Neural progenitor cell (in vitro differentiated cells): ENCODE data around the gene KRT5. TPM values are rescaled to one million over a fixed set of nuclear protein-coding genes. Genes with fewer than 3 reads are reported as not detected.

Source experiments
- DNase-seq: peaks from one replicate; pipeline ENCODE4 v3.0.0-alpha.2; 2016; ENCODE audit warnings: low spot score
- H2AFZ ChIP-seq: fragments of 200-600 bp; sonication (generic); replicated peaks from 2 replicates; pipeline ENCODE4 v1.6.1; 2016; ENCODE audit warnings: antibody characterized with exemption
- H3F3A ChIP-seq: fragments of 200-600 bp; sonication (generic); 2 replicates; pipeline ENCODE4 v1.6.1; 2016; ENCODE audit warnings: antibody characterized with exemption, low read depth
- H3K27ac ChIP-seq: fragments of 200-600 bp; sonication (generic); 2 replicates; pipeline ENCODE4 v1.5.1; 2016; ENCODE audit warnings: mild to moderate bottlenecking
- H3K27me3 ChIP-seq: fragments of 200-600 bp; sonication (generic); 2 replicates; pipeline ENCODE4 v1.6.1; 2016; ENCODE audit warnings: mild to moderate bottlenecking, moderate library complexity
- H3K36me3 ChIP-seq: fragments of 200-600 bp; sonication (generic); 2 replicates; pipeline ENCODE4 v1.5.1; 2016
- H3K4me1 ChIP-seq: fragments of 200-600 bp; sonication (generic); 2 replicates; pipeline ENCODE4 v1.6.1; 2016; ENCODE audit warnings: mixed run types
- H3K4me2 ChIP-seq: fragments of 200-600 bp; sonication (generic); 2 replicates; pipeline ENCODE4 v1.6.1; 2016
- H3K4me3 ChIP-seq: fragments of 200-600 bp; sonication (generic); 2 replicates; pipeline ENCODE4 v1.5.1; 2016
- H3K79me2 ChIP-seq: fragments of 200-600 bp; sonication (generic); 2 replicates; pipeline ENCODE4 v1.6.1; 2016; ENCODE audit warnings: low read depth
- H3K9ac ChIP-seq: fragments of 200-600 bp; sonication (generic); 2 replicates; pipeline ENCODE4 v1.6.1; 2016
- H3K9me3 ChIP-seq: fragments of 200-600 bp; sonication (generic); 2 replicates; pipeline ENCODE4 v1.5.1; 2016; ENCODE audit warnings: low read depth
- H4K20me1 ChIP-seq: fragments of 200-600 bp; sonication (generic); 2 replicates; pipeline ENCODE4 v1.6.1; 2016; ENCODE audit warnings: low read depth
- H3K27ac Mint-ChIP-seq: 3 replicates; pipeline ENCODE4 v1.8.0; 2021; ENCODE audit warnings: mixed read lengths
- H3K27me3 Mint-ChIP-seq: 2 replicates; pipeline ENCODE4 v1.8.0; 2022; ENCODE audit warnings: low read depth, mild to moderate bottlenecking, inconsistent platforms, moderate library complexity, mixed read lengths; ENCODE audit not compliant: insufficient read depth
- H3K36me3 Mint-ChIP-seq: 3 replicates; pipeline ENCODE4 v1.8.0; 2021; ENCODE audit warnings: mixed read lengths
- H3K4me1 Mint-ChIP-seq: 3 replicates; pipeline ENCODE4 v1.8.0; 2021; ENCODE audit warnings: mixed read lengths
- H3K4me3 Mint-ChIP-seq: 3 replicates; pipeline ENCODE4 v1.8.0; 2021; ENCODE audit warnings: mild to moderate bottlenecking, moderate library complexity, mixed read lengths
- H3K9me3 Mint-ChIP-seq: 3 replicates; pipeline ENCODE4 v1.8.0; 2020; ENCODE audit warnings: mixed read lengths
- CTCF ChIP-seq: fragments of 200-600 bp; sonication (generic); IDR thresholded peaks from 2 replicates; pipeline ENCODE4 v1.5.1; 2017; ENCODE audit warnings: antibody characterized with exemption, mild to moderate bottlenecking
- EZH2 ChIP-seq: fragments of 200-600 bp; sonication (generic); IDR thresholded peaks from 2 replicates; pipeline ENCODE4 v1.6.1; 2017; ENCODE audit warnings: antibody characterized with exemption, mild to moderate bottlenecking, moderate library complexity
- EZH2phosphoT487 ChIP-seq: fragments of 200-600 bp; sonication (generic); IDR thresholded peaks from 2 replicates; pipeline ENCODE4 v1.6.1; 2017; ENCODE audit warnings: antibody characterized with exemption
- total RNA-seq: library from RNA; depleted of rRNA; stranded (reverse); fragments of >200 nt; gene quantifications from 2 replicates; pipeline ENCODE4 v1.2.3, GENCODE V29; 2015; ENCODE audit warnings: low replicate concordance

KRT5 gene
- total RNA-seq, 1 donor from 2014 or later = not detected

- no peaks in the 10 kb centered on the region for H3K4me1 Mint-ChIP-seq
- H3F3A ChIP-seq = no peaks in the 10 kb centered on the region
- no peak overlapping the region for H3K27ac ChIP-seq
These were observed 40.1 kb downstream of the KRT5 start for GRCh38 chr12:52480073-52480472.

GRCh38 chr12:52477651-52478050 lies 42.5 kb downstream of the KRT5 start:
- H2AFZ ChIP-seq = no peak overlapping the region
- H3K4me3 Mint-ChIP-seq = no peak overlapping the region

More at GRCh38 chr12:52480073-52480472, 40.1 kb downstream of the KRT5 start:
- DNase-seq = no peak
- H3K4me3 Mint-ChIP-seq = no peak overlapping the region
- H3K79me2 ChIP-seq = no peaks in the 10 kb centered on the region
- H3K9me3 ChIP-seq = no peaks in the 10 kb centered on the region
- no peaks in the 10 kb centered on the region for H3K27me3 Mint-ChIP-seq
- no peaks in the 10 kb centered on the region for H3K4me1 ChIP-seq
- no peak overlapping the region for H3K27ac Mint-ChIP-seq
- peaks cover 6% of the 10 kb centered on the region for H3K9me3 Mint-ChIP-seq
- peaks cover 4% of the 10 kb centered on the region for H3K36me3 ChIP-seq
- no peak overlapping the region for H3K4me2 ChIP-seq
- H3K27me3 ChIP-seq = no peaks in the 10 kb centered on the region
- no peak overlapping the region for H3K9ac ChIP-seq
- H3K36me3 Mint-ChIP-seq = no peaks in the 10 kb centered on the region
- H3K4me3 ChIP-seq = no peak overlapping the region
- no peaks in the 10 kb centered on the region for H4K20me1 ChIP-seq
- H2AFZ ChIP-seq = no peak overlapping the region
- no peak for TF ChIP-seq EZH2

GRCh38 chr12:52474212-52474611 lies 46.0 kb downstream of the KRT5 start:
- no peaks in the 10 kb centered on the region for H3K4me1 ChIP-seq
- no peak overlapping the region for H3K4me2 ChIP-seq
- H3K9ac ChIP-seq = no peak overlapping the region
- H3K27ac ChIP-seq = no peak overlapping the region
- Mint-ChIP-seq H3K4me3 (no peak overlapping the region), H3K9me3 (no peaks in the 10 kb centered on the region), H3K36me3 (no peaks in the 10 kb centered on the region), H3K27me3 (peaks cover 5% of the 10 kb centered on the region), H3K27ac (no peak overlapping the region), H3K4me1 (no peaks in the 10 kb centered on the region)
- H2AFZ ChIP-seq = no peak overlapping the region
- no peaks in the 10 kb centered on the region for H4K20me1 ChIP-seq
- H3K4me3 ChIP-seq = no peak overlapping the region
- TF ChIP-seq CTCF = no peak
- no peak for DNase-seq
- H3K27me3 ChIP-seq = no peaks in the 10 kb centered on the region
- no peaks in the 10 kb centered on the region for H3K36me3 ChIP-seq
- no peaks in the 10 kb centered on the region for H3K79me2 ChIP-seq
- H3K9me3 ChIP-seq = no peaks in the 10 kb centered on the region
- H3F3A ChIP-seq = no peaks in the 10 kb centered on the region

More at GRCh38 chr12:52477651-52478050, 42.5 kb downstream of the KRT5 start:
- Mint-ChIP-seq H3K9me3 (peaks cover 2% of the 10 kb centered on the region), H3K27ac (no peak overlapping the region), H3K4me1 (no peaks in the 10 kb centered on the region), H3K27me3 (peaks cover 2% of the 10 kb centered on the region), H3K36me3 (no peaks in the 10 kb centered on the region)
- Histone ChIP-seq H3K9ac (no peak overlapping the region), H3K27me3 (no peaks in the 10 kb centered on the region), H3K4me3 (no peak overlapping the region), H4K20me1 (no peaks in the 10 kb centered on the region), H3F3A (no peaks in the 10 kb centered on the region), H3K4me2 (no peak overlapping the region), H3K4me1 (no peaks in the 10 kb centered on the region), H3K27ac (no peak overlapping the region), H3K79me2 (no peaks in the 10 kb centered on the region), H3K36me3 (no peaks in the 10 kb centered on the region), H3K9me3 (no peaks in the 10 kb centered on the region)
- DNase-seq = no peak
- no peak for TF ChIP-seq EZH2
- no peak for TF ChIP-seq CTCF
- no peak for TF ChIP-seq EZH2phosphoT487

- Mint-ChIP-seq H3K27me3 (peaks cover 5% of the 10 kb centered on the region), H3K27ac (no peak within 1 kb of the TSS)
- TF ChIP-seq EZH2 (no peak), EZH2phosphoT487 (no peak), CTCF (no peak)
These were observed 46.4 kb downstream of the KRT5 start, which contains the start of gene KRT6C for GRCh38 chr12:52473768-52474167. KRT6C (minus strand) TSS chr12:52473805; CDS start chr12:52473737, 68 bp downstream.

More at GRCh38 chr12:52473768-52474167, 46.4 kb downstream of the KRT5 start, which contains the start of gene KRT6C:
- Mint-ChIP-seq H3K4me3 (no peak within 1 kb of the TSS), H3K36me3 (no peaks in the 10 kb centered on the region), H3K4me1 (no peaks in the 10 kb centered on the region), H3K9me3 (no peaks in the 10 kb centered on the region)
- H3K27me3 ChIP-seq = no peaks in the 10 kb centered on the region
- H3F3A ChIP-seq = no peaks in the 10 kb centered on the region
- DNase-seq = no peak
- no peaks in the 10 kb centered on the region for H3K79me2 ChIP-seq
- H3K9me3 ChIP-seq = no peaks in the 10 kb centered on the region
- no peak within 1 kb of the TSS for H3K27ac ChIP-seq
- H3K9ac ChIP-seq = no peak within 1 kb of the TSS
- H3K36me3 ChIP-seq = no peaks in the 10 kb centered on the region
- no peak within 1 kb of the TSS for H3K4me2 ChIP-seq
- H4K20me1 ChIP-seq = no peaks in the 10 kb centered on the region
- no peaks in the 10 kb centered on the region for H3K4me1 ChIP-seq
- H2AFZ ChIP-seq = no peak within 1 kb of the TSS
- no peak within 1 kb of the TSS for H3K4me3 ChIP-seq
